ENCODE data around the gene PRKCA.

DNA sequence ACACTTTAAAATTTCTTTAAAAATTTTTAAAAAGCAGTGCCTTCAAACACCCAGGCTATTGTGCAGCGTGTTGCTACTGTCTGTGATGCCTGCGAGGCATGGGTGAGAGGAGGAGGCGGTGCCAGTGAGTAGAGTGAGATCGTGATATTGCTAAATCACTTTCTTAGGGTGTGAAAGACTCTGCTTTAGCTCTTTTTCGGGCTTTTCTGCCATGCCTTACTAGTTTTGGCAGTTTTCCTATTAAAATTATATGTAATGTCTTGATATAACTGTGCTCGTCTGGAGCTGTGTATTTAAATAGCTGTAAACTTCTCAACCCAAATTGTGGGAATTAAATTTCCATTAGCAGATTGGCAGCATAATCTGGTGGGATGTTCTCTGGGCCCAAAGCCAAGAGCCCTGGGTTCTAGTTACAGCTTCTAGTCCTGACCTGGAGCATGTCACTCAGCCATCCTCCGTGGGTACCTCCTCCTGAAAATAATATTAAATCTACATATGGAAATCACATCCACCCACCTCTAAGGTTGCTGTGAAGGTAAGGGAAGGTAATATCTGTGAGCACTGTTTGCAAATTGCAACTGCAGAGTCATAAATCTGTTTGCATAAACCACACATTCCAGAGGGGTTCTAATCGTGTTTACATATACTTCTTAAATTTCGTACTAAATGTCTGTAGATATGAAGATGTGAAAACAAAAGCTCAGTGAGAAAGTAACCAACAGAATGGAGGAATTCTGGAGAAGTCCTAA lies 268.2 kb downstream of the PRKCA start:
- TF ChIP-seq EZH2 (IDR thresholded peaks at IDR 0.05) = no peak
- no peak for TF ChIP-seq POLR2AphosphoS5 (IDR thresholded peaks at IDR 0.05; ENCODE audit: borderline replicate concordance, low read depth, low read length)
- no peak for TF ChIP-seq FOXP2 (optimal IDR thresholded peaks at IDR 0.05; ENCODE audit: control extremely low read depth, extremely low read length, insufficient read depth)

Data from SK-N-MC (cell line).